AG04449 (cell line): ENCODE results near the gene RCOR3.
"Not testable (repeated sequence)": the region's sequence is repeated elsewhere in the genome, so short reads cannot be mapped to it uniquely, and the experiment has no call there.

ENCODE experiments used
- CTCF ChIA-PET: fragments of 350-600 bp; formaldehyde crosslinking; extraction: SDS; loops from one replicate; lab custom pipeline; 2021; ENCODE audit warnings: antibody characterized with exemption; lab: Yijun Ruan, JAX
- POLR2A ChIA-PET: fragments of 400-600, 350-600 bp; formaldehyde crosslinking; extraction: SDS; loops from one replicate; lab custom pipeline; 2020; ENCODE audit warnings: antibody characterized with exemption, inconsistent platforms; lab: Yijun Ruan, JAX
- DNase-seq: peaks from one replicate; pipeline ENCODE4 v3.0.0-alpha.2; 2010; ENCODE audit warnings: low read depth, low spot score
- H3K4me3 ChIP-seq: 2 replicates; pipeline ENCODE4 v1.5.1; 2011; ENCODE audit warnings: low read depth, mild to moderate bottlenecking, control low read depth, low read length
- CTCF ChIP-seq: IDR thresholded peaks from one replicate; pipeline ENCODE4 v1.5.1; 2011; ENCODE audit warnings: mild to moderate bottlenecking, moderate library complexity, low read length, control low read depth, inconsistent platforms; ENCODE audit not compliant: insufficient read depth; ENCODE audit errors: missing control alignments

RCOR3 gene

DNA sequence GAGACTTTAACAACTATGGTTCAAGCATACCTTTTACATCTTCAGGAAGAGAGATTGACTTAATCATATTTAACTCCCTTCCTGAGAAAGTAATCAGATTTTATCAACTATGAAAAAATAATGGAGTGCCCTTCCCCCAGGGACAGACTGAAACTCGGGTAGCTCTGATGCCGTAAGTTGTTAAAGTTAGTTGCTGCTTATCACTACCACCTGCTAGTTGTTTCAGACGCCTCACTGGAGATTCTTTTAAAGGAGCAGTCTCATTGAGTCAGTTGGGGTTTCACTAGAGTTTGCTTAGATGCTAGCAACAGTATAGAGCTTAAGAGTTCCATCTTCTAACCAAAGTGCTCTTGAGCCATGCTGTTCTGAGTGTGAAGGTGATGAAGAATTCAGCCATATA, 50.5 kb downstream of the RCOR3 start:
- DNase-seq: no peak
- ChIA-PET POLR2A (no interaction called here), CTCF (interaction anchor here (0.6 to 3.2 kb wide), 2 partner anchors 14 to 161 kb away, joined by 3 to 16 read pairs; no protein-coding TSS in a partner anchor)
- H3K4me3 ChIP-seq: no peak overlapping the region
- TF ChIP-seq CTCF: no peak

DNA sequence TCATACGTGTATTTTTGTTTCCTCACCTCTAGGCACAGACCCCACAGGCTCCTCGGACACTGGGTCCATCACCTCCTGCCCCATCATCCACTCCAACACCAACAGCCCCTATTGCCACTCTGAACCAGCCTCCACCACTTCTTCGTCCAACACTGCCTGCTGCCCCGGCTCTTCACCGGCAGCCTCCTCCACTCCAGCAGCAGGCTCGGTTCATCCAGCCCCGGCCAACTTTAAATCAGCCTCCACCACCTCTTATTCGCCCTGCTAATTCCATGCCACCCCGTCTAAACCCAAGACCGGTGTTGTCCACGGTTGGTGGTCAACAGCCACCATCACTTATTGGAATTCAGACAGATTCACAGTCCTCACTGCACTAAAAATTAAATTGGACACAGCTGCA, 54.2 kb downstream of the RCOR3 start:
- POLR2A ChIA-PET: no interaction called here
- TF ChIP-seq CTCF: no peak
- H3K4me3 ChIP-seq: no peak overlapping the region
- DNase-seq: no peak
- CTCF ChIA-PET: interaction anchor here (0.6 to 3.3 kb wide), 4 partner anchors 8 to 202 kb away, joined by 3 to 23 read pairs (median 4); no protein-coding TSS in a partner anchor

- no peak for TF ChIP-seq CTCF
- CTCF ChIA-PET: interaction anchor here (1.0 kb wide), 2 partner anchors 196 kb away, joined by 3 to 4 read pairs; no protein-coding TSS in a partner anchor
- no peak overlapping the region for H3K4me3 ChIP-seq
- POLR2A ChIA-PET: interaction anchor here (0.6 kb wide), 1 partner anchor 196 kb away, joined by 3 read pairs; no protein-coding TSS in a partner anchor
- DNase-seq: no peak
These were observed 59.6 kb downstream of the RCOR3 start for GRCh38 chr1:211318576-211319280.

GRCh38 chr1:211319892-211320291, 60.7 kb downstream of the RCOR3 start:
- TF ChIP-seq CTCF: no peak
- POLR2A ChIA-PET: no interaction called here
- DNase-seq: no peak
- CTCF ChIA-PET: no interaction called here
- no peak overlapping the region for H3K4me3 ChIP-seq

GRCh38 chr1:211320980-211321379, 61.8 kb downstream of the RCOR3 start:
- TF ChIP-seq CTCF: no peak
- DNase-seq: no peak
- CTCF ChIA-PET: interaction anchor here (1.0 to 3.8 kb wide), 4 partner anchors 9 to 327 kb away, joined by 3 to 39 read pairs (median 6); no protein-coding TSS in a partner anchor
- POLR2A ChIA-PET: no interaction called here
- H3K4me3 ChIP-seq: no peak overlapping the region

DNA sequence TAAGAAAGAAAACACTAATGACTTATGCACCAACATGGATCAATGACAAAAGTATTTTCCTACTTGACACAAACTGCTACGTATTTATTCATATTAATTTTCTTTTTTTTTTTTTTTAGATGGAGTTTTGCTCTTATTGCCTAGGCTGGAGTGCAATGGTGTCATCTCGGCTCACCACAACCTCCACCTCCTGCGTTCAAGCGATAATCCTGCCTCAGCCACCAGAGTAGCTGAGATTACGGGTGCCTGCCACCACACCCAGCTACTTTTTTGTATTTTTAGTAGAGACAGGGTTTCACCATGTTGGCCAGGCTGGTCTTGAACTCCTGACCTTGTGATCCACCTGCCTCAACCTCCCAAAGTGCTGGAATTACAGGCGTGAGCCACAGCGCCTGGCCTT, 62.5 kb downstream of the RCOR3 start:
- POLR2A ChIA-PET: not testable (repeated sequence)
- CTCF ChIA-PET: interaction anchor here (1.0 to 3.8 kb wide), 5 partner anchors 9 to 327 kb away, joined by 3 to 39 read pairs (median 6); no protein-coding TSS in a partner anchor

More for the DNA sequence above, 62.5 kb downstream of the RCOR3 start:
- not testable (repeated sequence) for H3K4me3 ChIP-seq, DNase-seq
